Liver (tissue), 9 donors: ENCODE results near the gene FAM222A. TPM values are rescaled to one million over a fixed set of nuclear protein-coding genes. Genes with fewer than 3 reads are reported as not detected.

Experiments used
- DNase-seq: peaks from one replicate; pipeline ENCODE4 v3.0.0-alpha.2; 2017; ENCODE audit warnings: low spot score
- H3K27ac ChIP-seq, 2 donors: one replicate each; pipeline ENCODE4 v1.7.0; 2013; ENCODE audit warnings: inconsistent platforms in 2 of 2, low read length in 2 of 2, control low read depth in 1 of 2, low read depth in 1 of 2, mild to moderate bottlenecking in 1 of 2
- H3K27me3 ChIP-seq, 4 donors: one replicate each; pipeline versions ENCODE4 v1.6.1 to v1.7.0; 2013; ENCODE audit warnings: low read length in 3 of 4, inconsistent platforms in 1 of 4, mild to moderate bottlenecking in 1 of 4, moderate library complexity in 1 of 4; ENCODE audit not compliant: control insufficient read depth in 4 of 4, insufficient read depth in 4 of 4
- H3K36me3 ChIP-seq, 4 donors: one replicate each; pipeline versions ENCODE4 v1.6.1 to v1.7.0; 2013; ENCODE audit warnings: low read length in 3 of 4, mild to moderate bottlenecking in 3 of 4, low read depth in 1 of 4, moderate library complexity in 1 of 4; ENCODE audit not compliant: control insufficient read depth in 4 of 4, insufficient read depth in 3 of 4
- H3K4me1 ChIP-seq, 4 donors: one replicate each; pipeline versions ENCODE4 v1.6.1 to v1.7.0; 2013; ENCODE audit warnings: low read length in 3 of 4, mild to moderate bottlenecking in 3 of 4, moderate library complexity in 1 of 4; ENCODE audit not compliant: control insufficient read depth in 4 of 4, insufficient read depth in 4 of 4
- H3K4me3 ChIP-seq, 3 donors: one replicate each; pipeline versions ENCODE4 v1.6.1 to v1.7.0; 2013; ENCODE audit warnings: low read length in 3 of 3, control low read depth in 1 of 3, low read depth in 1 of 3, mild to moderate bottlenecking in 1 of 3
- H3K9ac ChIP-seq, 2 donors: one replicate each; pipeline ENCODE4 v1.7.0; 2013; ENCODE audit warnings: low read length in 2 of 2, mild to moderate bottlenecking in 2 of 2, moderate library complexity in 2 of 2, control low read depth in 1 of 2, low read depth in 1 of 2
- H3K9me3 ChIP-seq, 4 donors: one replicate each; pipeline versions ENCODE4 v1.6.1 to v1.7.0; 2013; ENCODE audit warnings: low read length in 3 of 4; ENCODE audit not compliant: control insufficient read depth in 4 of 4
- EGR1 ChIP-seq, 2 donors: IDR thresholded peaks; 2 replicates each; pipeline ENCODE4 v1.6.1; 2016 to 2018; ENCODE audit warnings: antibody characterized with exemption in 2 of 2, low read depth in 2 of 2
- FOXA2 ChIP-seq: IDR thresholded peaks from 2 replicates; pipeline ENCODE4 v1.6.1; 2016; ENCODE audit warnings: antibody characterized with exemption
- GABPA ChIP-seq, 2 donors: IDR thresholded peaks in 1 of 2; conservative IDR thresholded peaks in 1 of 2; 2 replicates each; pipeline ENCODE4 v1.6.1; 2016; ENCODE audit warnings: antibody characterized with exemption in 2 of 2, mild to moderate bottlenecking in 1 of 2, moderate library complexity in 1 of 2
- HNF4A ChIP-seq, 2 donors: conservative IDR thresholded peaks; 2 replicates each; pipeline ENCODE4 v1.6.1; 2016; ENCODE audit warnings: antibody characterized with exemption in 2 of 2, mild to moderate bottlenecking in 2 of 2
- HNF4G ChIP-seq: IDR thresholded peaks from 2 replicates; pipeline ENCODE4 v1.6.1; 2016; ENCODE audit warnings: antibody characterized with exemption
- JUND ChIP-seq, 2 donors: IDR thresholded peaks; 2 replicates each; pipeline ENCODE4 v1.6.1; 2016; ENCODE audit warnings: antibody characterized with exemption in 2 of 2
- NR2F2 ChIP-seq: IDR thresholded peaks from 2 replicates; pipeline ENCODE4 v1.6.1; 2016; ENCODE audit warnings: antibody characterized with exemption
- RAD21 ChIP-seq, 2 donors: IDR thresholded peaks; 2 replicates each; pipeline ENCODE4 v1.6.1; 2016; ENCODE audit warnings: antibody characterized with exemption in 2 of 2, mild to moderate bottlenecking in 2 of 2
- RXRA ChIP-seq, 2 donors: IDR thresholded peaks; 2 replicates each; pipeline ENCODE4 v1.6.1; 2017 to 2018; ENCODE audit warnings: antibody characterized with exemption in 2 of 2, mild to moderate bottlenecking in 1 of 2
- SP1 ChIP-seq: IDR thresholded peaks from 2 replicates; pipeline ENCODE4 v1.6.1; 2018; ENCODE audit warnings: antibody characterized with exemption, mild to moderate bottlenecking
- YY1 ChIP-seq: IDR thresholded peaks from 2 replicates; pipeline ENCODE4 v1.6.1; 2016; ENCODE audit warnings: antibody characterized with exemption, mild to moderate bottlenecking
- WGBS: extraction: QIAGEN DNeasy Blood & Tissue Kit; methylation state at CpG from one replicate; pipeline ENCODE4 v1.1.7; 2013; 5-methylcytosine and 5-hydroxymethylcytosine counted together
- polyA plus RNA-seq, 2 donors: library from polyadenylated mRNA; stranded (reverse) in 1 of 2; unstranded in 1 of 2; fragments of 200-250 nt in 1 of 2; fragments of >200 nt in 1 of 2; fragmentation: Nextera tagmentation in 1 of 2; extraction: Ambion mirVana in 1 of 2; gene quantifications; one replicate each; pipeline versions ENCODE4 v1.2.1 to v1.2.3, GENCODE V29; 2013 to 2015
- total RNA-seq, 2 donors: library from RNA; depleted of rRNA; stranded (reverse); fragments of >200 nt; gene quantifications; one replicate each; pipeline ENCODE4 v1.2.3, GENCODE V29; 2014
- TF ChIP-seq, protein P1 (sequence below): IDR thresholded peaks from 2 replicates; pipeline ENCODE4 v1.6.1; 2016; ENCODE audit warnings: antibody characterized with exemption
- TF ChIP-seq, protein P2 (sequence below): IDR thresholded peaks from 2 replicates; pipeline ENCODE4 v1.6.1; 2016; ENCODE audit warnings: antibody characterized with exemption
- TF ChIP-seq, protein P3 (sequence below): fragments of 150-350 bp; IDR thresholded peaks from 2 replicates; pipeline ENCODE4 v1.5.1; 2017; ENCODE audit warnings: improper control_type of control experiment, low read depth, low read length; ENCODE audit not compliant: missing input control
- TF ChIP-seq, protein P4 (sequence below): IDR thresholded peaks from 2 replicates; pipeline ENCODE4 v1.6.1; 2016; ENCODE audit warnings: antibody characterized with exemption, mild to moderate bottlenecking
- TF ChIP-seq, protein P5 (sequence below): IDR thresholded peaks from 2 replicates; pipeline ENCODE4 v1.6.1; 2016; ENCODE audit warnings: antibody characterized with exemption
- donor health status: healthy.
- donor health status: healthy.
- donor health status: healthy.
- donor health status: healthy.
- donor health status: healthy.

FAM222A gene
- total and polyA plus RNA-seq, 4 donors: 0.97 to 2.2 (median 1.9) TPM

DNA sequence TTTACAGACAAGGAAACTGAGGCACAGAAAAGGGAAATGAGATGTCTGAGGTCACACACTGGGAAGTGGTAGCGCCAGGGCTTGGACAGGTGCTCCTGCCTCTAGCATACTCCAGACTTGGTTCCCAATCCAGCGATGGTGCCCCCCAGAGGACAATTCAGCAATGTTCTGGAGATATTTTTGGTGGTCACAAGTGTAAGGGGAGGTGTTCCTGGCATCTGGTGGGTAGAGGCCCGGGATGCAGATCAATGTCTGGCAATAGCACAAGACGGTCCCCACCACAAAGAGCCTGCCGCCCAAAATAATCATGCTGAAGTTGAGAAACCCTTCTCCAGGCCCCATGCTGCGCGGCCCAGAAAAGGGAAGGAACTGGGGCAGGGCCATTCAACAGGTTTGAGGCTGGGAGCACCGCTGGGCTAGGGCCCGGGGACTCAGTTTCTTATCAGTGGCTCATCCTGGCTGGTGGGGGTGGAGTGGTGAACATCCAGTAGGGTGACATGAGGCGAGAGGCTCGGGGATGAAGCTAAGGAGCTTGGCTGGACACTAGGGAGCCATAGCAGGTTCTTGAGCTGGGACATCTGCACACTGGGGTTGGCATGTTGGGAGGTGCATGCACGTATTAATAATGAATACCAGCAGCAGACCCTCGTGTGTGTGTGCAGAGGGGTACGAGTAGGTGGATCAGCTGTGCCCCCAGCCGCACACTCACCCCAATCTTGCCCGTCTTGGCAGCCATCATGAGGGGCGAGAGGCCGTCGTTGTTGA lies 84.5 kb downstream of the FAM222A start:
- Histone ChIP-seq H3K27ac (no peak overlapping the region), H3K9me3 (no peaks in the 10 kb centered on the region), H3K9ac (no peak overlapping the region), H3K36me3 (peaks cover 1 to 33% (median 10%) of the 10 kb centered on the region in 4 donors), H3K4me3 (no peak overlapping the region), H3K4me1 (no peaks in the 10 kb centered on the region), H3K27me3 (no peaks in the 10 kb centered on the region)
- no peak for DNase-seq
- 83% methylated on average over 19 of the region's 19 CpGs for WGBS
- no peak for TF ChIP-seq SP1
- TF ChIP-seq, protein P1, sequence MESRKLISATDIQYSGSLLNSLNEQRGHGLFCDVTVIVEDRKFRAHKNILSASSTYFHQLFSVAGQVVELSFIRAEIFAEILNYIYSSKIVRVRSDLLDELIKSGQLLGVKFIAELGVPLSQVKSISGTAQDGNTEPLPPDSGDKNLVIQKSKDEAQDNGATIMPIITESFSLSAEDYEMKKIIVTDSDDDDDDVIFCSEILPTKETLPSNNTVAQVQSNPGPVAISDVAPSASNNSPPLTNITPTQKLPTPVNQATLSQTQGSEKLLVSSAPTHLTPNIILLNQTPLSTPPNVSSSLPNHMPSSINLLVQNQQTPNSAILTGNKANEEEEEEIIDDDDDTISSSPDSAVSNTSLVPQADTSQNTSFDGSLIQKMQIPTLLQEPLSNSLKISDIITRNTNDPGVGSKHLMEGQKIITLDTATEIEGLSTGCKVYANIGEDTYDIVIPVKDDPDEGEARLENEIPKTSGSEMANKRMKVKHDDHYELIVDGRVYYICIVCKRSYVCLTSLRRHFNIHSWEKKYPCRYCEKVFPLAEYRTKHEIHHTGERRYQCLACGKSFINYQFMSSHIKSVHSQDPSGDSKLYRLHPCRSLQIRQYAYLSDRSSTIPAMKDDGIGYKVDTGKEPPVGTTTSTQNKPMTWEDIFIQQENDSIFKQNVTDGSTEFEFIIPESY: no peak
- TF ChIP-seq RAD21 (IDR thresholded peaks at IDR 0.05): no peak
- TF ChIP-seq, protein P2, sequence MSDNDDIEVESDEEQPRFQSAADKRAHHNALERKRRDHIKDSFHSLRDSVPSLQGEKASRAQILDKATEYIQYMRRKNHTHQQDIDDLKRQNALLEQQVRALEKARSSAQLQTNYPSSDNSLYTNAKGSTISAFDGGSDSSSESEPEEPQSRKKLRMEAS: no peak
- TF ChIP-seq, protein P3, sequence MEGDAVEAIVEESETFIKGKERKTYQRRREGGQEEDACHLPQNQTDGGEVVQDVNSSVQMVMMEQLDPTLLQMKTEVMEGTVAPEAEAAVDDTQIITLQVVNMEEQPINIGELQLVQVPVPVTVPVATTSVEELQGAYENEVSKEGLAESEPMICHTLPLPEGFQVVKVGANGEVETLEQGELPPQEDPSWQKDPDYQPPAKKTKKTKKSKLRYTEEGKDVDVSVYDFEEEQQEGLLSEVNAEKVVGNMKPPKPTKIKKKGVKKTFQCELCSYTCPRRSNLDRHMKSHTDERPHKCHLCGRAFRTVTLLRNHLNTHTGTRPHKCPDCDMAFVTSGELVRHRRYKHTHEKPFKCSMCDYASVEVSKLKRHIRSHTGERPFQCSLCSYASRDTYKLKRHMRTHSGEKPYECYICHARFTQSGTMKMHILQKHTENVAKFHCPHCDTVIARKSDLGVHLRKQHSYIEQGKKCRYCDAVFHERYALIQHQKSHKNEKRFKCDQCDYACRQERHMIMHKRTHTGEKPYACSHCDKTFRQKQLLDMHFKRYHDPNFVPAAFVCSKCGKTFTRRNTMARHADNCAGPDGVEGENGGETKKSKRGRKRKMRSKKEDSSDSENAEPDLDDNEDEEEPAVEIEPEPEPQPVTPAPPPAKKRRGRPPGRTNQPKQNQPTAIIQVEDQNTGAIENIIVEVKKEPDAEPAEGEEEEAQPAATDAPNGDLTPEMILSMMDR: no peak
- no peak for TF ChIP-seq JUND (IDR thresholded peaks at IDR 0.05)
- no peak for TF ChIP-seq NR2F2
- TF ChIP-seq, protein P4, sequence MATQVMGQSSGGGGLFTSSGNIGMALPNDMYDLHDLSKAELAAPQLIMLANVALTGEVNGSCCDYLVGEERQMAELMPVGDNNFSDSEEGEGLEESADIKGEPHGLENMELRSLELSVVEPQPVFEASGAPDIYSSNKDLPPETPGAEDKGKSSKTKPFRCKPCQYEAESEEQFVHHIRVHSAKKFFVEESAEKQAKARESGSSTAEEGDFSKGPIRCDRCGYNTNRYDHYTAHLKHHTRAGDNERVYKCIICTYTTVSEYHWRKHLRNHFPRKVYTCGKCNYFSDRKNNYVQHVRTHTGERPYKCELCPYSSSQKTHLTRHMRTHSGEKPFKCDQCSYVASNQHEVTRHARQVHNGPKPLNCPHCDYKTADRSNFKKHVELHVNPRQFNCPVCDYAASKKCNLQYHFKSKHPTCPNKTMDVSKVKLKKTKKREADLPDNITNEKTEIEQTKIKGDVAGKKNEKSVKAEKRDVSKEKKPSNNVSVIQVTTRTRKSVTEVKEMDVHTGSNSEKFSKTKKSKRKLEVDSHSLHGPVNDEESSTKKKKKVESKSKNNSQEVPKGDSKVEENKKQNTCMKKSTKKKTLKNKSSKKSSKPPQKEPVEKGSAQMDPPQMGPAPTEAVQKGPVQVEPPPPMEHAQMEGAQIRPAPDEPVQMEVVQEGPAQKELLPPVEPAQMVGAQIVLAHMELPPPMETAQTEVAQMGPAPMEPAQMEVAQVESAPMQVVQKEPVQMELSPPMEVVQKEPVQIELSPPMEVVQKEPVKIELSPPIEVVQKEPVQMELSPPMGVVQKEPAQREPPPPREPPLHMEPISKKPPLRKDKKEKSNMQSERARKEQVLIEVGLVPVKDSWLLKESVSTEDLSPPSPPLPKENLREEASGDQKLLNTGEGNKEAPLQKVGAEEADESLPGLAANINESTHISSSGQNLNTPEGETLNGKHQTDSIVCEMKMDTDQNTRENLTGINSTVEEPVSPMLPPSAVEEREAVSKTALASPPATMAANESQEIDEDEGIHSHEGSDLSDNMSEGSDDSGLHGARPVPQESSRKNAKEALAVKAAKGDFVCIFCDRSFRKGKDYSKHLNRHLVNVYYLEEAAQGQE: no peak
- no peak for TF ChIP-seq RXRA (IDR thresholded peaks at IDR 0.05)
- TF ChIP-seq GABPA (IDR thresholded peaks at IDR 0.05 in 1 of 2, conservative IDR thresholded peaks at IDR 0.05 in 1 of 2): no peak
- TF ChIP-seq, protein P5, sequence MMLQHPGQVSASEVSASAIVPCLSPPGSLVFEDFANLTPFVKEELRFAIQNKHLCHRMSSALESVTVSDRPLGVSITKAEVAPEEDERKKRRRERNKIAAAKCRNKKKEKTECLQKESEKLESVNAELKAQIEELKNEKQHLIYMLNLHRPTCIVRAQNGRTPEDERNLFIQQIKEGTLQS: no peak
- no peak for TF ChIP-seq HNF4A (conservative IDR thresholded peaks at IDR 0.05)
- no peak for TF ChIP-seq EGR1 (IDR thresholded peaks at IDR 0.05; ENCODE audit: low read depth in 2 of 2)
- TF ChIP-seq FOXA2: no peak

DNA sequence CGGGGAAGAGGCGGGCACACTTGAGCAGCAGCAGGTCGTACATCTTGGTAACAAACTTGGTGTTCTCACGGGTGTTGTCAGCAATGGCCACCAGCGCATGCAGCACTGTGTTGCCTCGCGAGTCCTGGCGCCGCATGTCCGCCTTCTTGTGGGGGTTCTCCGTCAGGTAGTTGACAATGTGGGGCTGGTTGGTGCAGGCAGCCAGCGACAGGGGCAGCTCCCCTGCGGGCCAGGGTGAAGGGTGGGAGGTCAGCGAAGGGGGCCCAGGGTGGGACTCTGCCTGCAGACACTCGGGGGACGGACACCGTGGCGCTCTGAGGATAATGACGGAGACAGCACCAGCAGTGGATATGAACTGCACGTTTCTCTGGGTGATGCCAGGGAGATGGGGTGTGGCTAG lies 85.1 kb downstream of the FAM222A start:
- no peak overlapping the region for H3K9ac ChIP-seq
- H3K9me3 ChIP-seq: no peaks in the 10 kb centered on the region
- no peak for DNase-seq
- H3K27me3 ChIP-seq: no peaks in the 10 kb centered on the region
- no peak overlapping the region for H3K27ac ChIP-seq
- 92% methylated on average over 20 of the region's 20 CpGs for WGBS
- no peaks in the 10 kb centered on the region for H3K4me1 ChIP-seq
- TF ChIP-seq SP1: no peak
- TF ChIP-seq JUND (IDR thresholded peaks at IDR 0.05): no peak
- no peak for TF ChIP-seq HNF4G
- TF ChIP-seq FOXA2: no peak
- TF ChIP-seq RAD21 (IDR thresholded peaks at IDR 0.05): no peak
- TF ChIP-seq, protein P3: no peak
- TF ChIP-seq, protein P2: no peak
- TF ChIP-seq YY1: no peak
- no peak for TF ChIP-seq HNF4A (conservative IDR thresholded peaks at IDR 0.05)
- no peak for TF ChIP-seq EGR1 (IDR thresholded peaks at IDR 0.05; ENCODE audit: low read depth in 2 of 2)
- H3K4me3 ChIP-seq: no peak overlapping the region
- peaks cover 1 to 29% (median 10%) of the 10 kb centered on the region in 4 donors for H3K36me3 ChIP-seq
